GM12878 (cell line): Measurements from ENCODE around the gene MBD2. TPM values are rescaled to one million over a fixed set of nuclear protein-coding genes. Genes with fewer than 3 reads are reported as not detected.

Experiments
- ATAC-seq: fragments of 200-7000 bp; cut with Tn5 transposase; 3 replicates; pipeline ENCODE4 v1.9.1; 2020; ENCODE audit warnings: mild to moderate bottlenecking, moderate library complexity
- BruUV-seq: library from RNA; stranded (reverse); fragments of 400-500 nt; replicated peaks from 2 replicates; lab custom pipeline; 2021; lab: Mats Ljungman, UMichigan
- CTCF ChIA-PET: fragments of 300-600 bp; sonication (Branson Sonifier 250); formaldehyde crosslinking; extraction: SDS; loops from one replicate; lab custom pipeline; 2021; ENCODE audit warnings: inconsistent platforms; lab: Yijun Ruan, JAX
- POLR2A ChIA-PET: fragments of 350-600 bp; formaldehyde crosslinking; extraction: SDS; loops from one replicate; lab custom pipeline; 2021; ENCODE audit warnings: inconsistent platforms; lab: Charles Lee
- RAD21 ChIA-PET: fragments of 300-600 bp; sonication (Branson Sonifier 250); formaldehyde crosslinking; loops from one replicate; lab custom pipeline; 2023; ENCODE audit warnings: antibody characterized with exemption; ENCODE audit not compliant: unreplicated experiment; lab: Charles Lee
- SMC1A ChIA-PET: fragments of 300-600 bp; sonication (Branson Sonifier 250); formaldehyde crosslinking; loops from one replicate; lab custom pipeline; 2023; ENCODE audit not compliant: unreplicated experiment, uncharacterized antibody; lab: Charles Lee
- DNase-seq: peaks from one replicate; pipeline ENCODE4 v3.0.0-alpha.2; 2011; ENCODE audit warnings: low read depth, low spot score
- FAIRE-seq: peaks from 3 replicates; lab custom pipeline; 2011; peaks lifted over from hg19 to GRCh38; lab: Jason Lieb, UNC
- H2AFZ ChIP-seq: 2 replicates; pipeline ENCODE4 v1.6.0; 2011; ENCODE audit warnings: low read depth, low read length, control low read depth; ENCODE audit not compliant: control insufficient read depth
- H3K27ac ChIP-seq: 2 replicates; pipeline ENCODE4 v1.5.1; 2011; ENCODE audit warnings: control low read depth; ENCODE audit not compliant: control insufficient read depth, insufficient read depth
- H3K27me3 ChIP-seq, 2 experiments: replicated peaks in 1 of 2; 2 replicates each; pipeline versions ENCODE4 v1.6.0 to v1.6.1; 2011; ENCODE audit warnings: low read length in 1 of 2; ENCODE audit not compliant: control insufficient read depth in 2 of 2, insufficient read depth in 2 of 2
- H3K36me3 ChIP-seq, 2 experiments: 2 replicates each; pipeline ENCODE4 v1.5.1; 2011; ENCODE audit warnings: low read length in 1 of 2; ENCODE audit not compliant: control insufficient read depth in 2 of 2, insufficient read depth in 2 of 2
- H3K4me1 ChIP-seq: 2 replicates; pipeline ENCODE4 v1.6.1; 2011; ENCODE audit warnings: mild to moderate bottlenecking, low read length, moderate library complexity, mixed read lengths; ENCODE audit not compliant: control insufficient read depth, insufficient read depth
- H3K4me2 ChIP-seq: 2 replicates; pipeline ENCODE4 v1.6.0; 2011; ENCODE audit warnings: control low read depth; ENCODE audit not compliant: control insufficient read depth, insufficient read depth
- H3K4me3 ChIP-seq: fragments of 200-600 bp; sonication (generic); 2 replicates; pipeline ENCODE4 v1.5.1; 2016
- H3K79me2 ChIP-seq: 2 replicates; pipeline ENCODE4 v1.6.0; 2011; ENCODE audit warnings: low read length; ENCODE audit not compliant: control insufficient read depth, insufficient read depth
- H3K9ac ChIP-seq: 2 replicates; pipeline ENCODE4 v1.8.0; 2011; ENCODE audit warnings: low read length, control low read depth, mixed read lengths; ENCODE audit not compliant: control insufficient read depth, insufficient read depth
- H3K9me3 ChIP-seq: replicated peaks from 3 replicates; pipeline ENCODE4 v1.5.1; 2011; ENCODE audit warnings: mild to moderate bottlenecking, low read length; ENCODE audit not compliant: control insufficient read depth, insufficient read depth
- H4K20me1 ChIP-seq: 2 replicates; pipeline ENCODE4 v1.6.0; 2011; ENCODE audit not compliant: control insufficient read depth, insufficient read depth
- BCL11A ChIP-seq: IDR thresholded peaks from 2 replicates; pipeline ENCODE4 v1.6.1; 2011; ENCODE audit warnings: low read depth, low read length
- GABPA ChIP-seq: IDR thresholded peaks from 2 replicates; pipeline ENCODE4 v1.6.1; 2014; ENCODE audit warnings: antibody characterized with exemption, low read depth, mild to moderate bottlenecking, inconsistent platforms
- JUND ChIP-seq: IDR thresholded peaks from 2 replicates; pipeline ENCODE4 v1.6.1; 2012; ENCODE audit warnings: low read depth, mild to moderate bottlenecking, low read length, improper control_type of control experiment, moderate library complexity
- MTA2 ChIP-seq: fragments of 450-650 bp; IDR thresholded peaks from 2 replicates; pipeline ENCODE4 v1.6.1; 2016; ENCODE audit warnings: low read depth, mild to moderate bottlenecking, moderate library complexity
- RAD51 ChIP-seq: fragments of 450-650 bp; IDR thresholded peaks from 2 replicates; pipeline ENCODE4 v1.6.1; 2016; ENCODE audit warnings: moderate library complexity, mild to moderate bottlenecking, inconsistent platforms
- SUZ12 ChIP-seq: fragments of 200-600 bp; sonication (generic); IDR thresholded peaks from one replicate; pipeline ENCODE4 v1.6.1; 2018; ENCODE audit warnings: antibody characterized with exemption, mild to moderate bottlenecking; ENCODE audit not compliant: unreplicated experiment
- ZBED1 ChIP-seq: IDR thresholded peaks from 2 replicates; pipeline ENCODE4 v1.6.1; 2016; ENCODE audit warnings: borderline replicate concordance
- WGBS: methylation state at CpG from one replicate; pipeline ENCODE4 v1.1.6; 2016; ENCODE audit warnings: low lambda C conversion rate; ENCODE audit not compliant: insufficient replicate concordance, insufficient coverage; ENCODE audit errors: missing lambda C conversion rate; 5-methylcytosine and 5-hydroxymethylcytosine counted together
- in situ Hi-C: fragments of 300-500 bp; cut with MboI; formaldehyde crosslinking; loops from 9 replicates; pipeline ENCODE4 v1.14.3; 2018; ENCODE audit warnings: mixed read lengths
- intact Hi-C: fragments of 100-400 bp; cut with micrococcal nuclease; formaldehyde crosslinking; loops from one replicate; pipeline ENCODE4 v1.14.2; 2022; ENCODE audit not compliant: unreplicated experiment
- polyA plus RNA-seq, 11 experiments: library from polyadenylated mRNA; depleted of rRNA in 4 of 11; unstranded in 6 of 11; stranded (reverse) in 5 of 11; fragments of >200 nt; fragmentation: Nextera tagmentation in 4 of 11; fragmentation: Illumina TruSeq in 1 of 11; extraction: Ambion mirVana in 4 of 11; extraction: Trizol in 1 of 11; gene quantifications; 1 replicate in 1 of 11; 2 replicates in 10 of 11; pipeline versions ENCODE4 v1.2.1 to v1.2.3, GENCODE V29; 2011 to 2016; ENCODE audit warnings: inconsistent platforms in 2 of 11, missing spikeins in 2 of 11, low read depth in 1 of 11
- total RNA-seq, 4 experiments: library from RNA; depleted of rRNA in 3 of 4; stranded (reverse); fragments of >200 nt in 3 of 4; fragmentation: Illumina TruSeq in 1 of 4; extraction: Trizol in 1 of 4; gene quantifications; 2 replicates each; pipeline versions ENCODE4 v1.2.1 to v1.2.3, GENCODE V29; 2013 to 2021
- TF ChIP-seq, protein P1 (sequence below): fragments of 450-650 bp; formaldehyde crosslinking; IDR thresholded peaks from 2 replicates; pipeline ENCODE4 v1.4.0; 2022; ENCODE audit warnings: mild to moderate bottlenecking, moderate library complexity
- TF ChIP-seq, protein P2 (sequence below): fragments of 450-650 bp; IDR thresholded peaks from 2 replicates; pipeline ENCODE4 v1.6.1; 2016; ENCODE audit warnings: mild to moderate bottlenecking, moderate library complexity, borderline replicate concordance
- TF ChIP-seq, protein P3 (sequence below): fragments of 150-350 bp; IDR thresholded peaks from 2 replicates; pipeline ENCODE4 v1.6.1; 2016; ENCODE audit warnings: low read depth, low read length

MBD2 gene
- total and polyA plus RNA-seq, 10 of the 15 experiments (the other 5 are each of a cell fraction or from before 2014, with no cell fraction given) = 24.1 to 276 (median 57.9) TPM

DNA sequence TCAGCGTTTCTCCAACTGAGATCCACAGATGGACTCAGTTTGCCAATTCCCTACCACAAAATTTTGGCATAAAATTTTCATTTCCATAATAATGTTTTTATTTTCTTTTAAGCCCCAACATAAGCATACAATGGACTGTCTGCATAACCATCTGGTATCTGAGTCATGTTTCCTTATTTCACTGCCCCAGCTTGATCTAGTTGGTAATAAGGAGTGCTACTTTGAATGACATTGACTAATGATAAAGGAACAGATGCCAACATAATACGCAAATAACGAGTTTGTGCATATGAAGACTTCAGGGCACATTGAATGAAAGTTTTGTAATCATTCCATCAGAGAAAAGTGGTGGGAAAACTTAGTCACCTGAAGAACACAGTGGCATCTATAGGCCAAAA lies 8.8 kb upstream of the MBD2 start:
- TF ChIP-seq ZBED1 (no peak), GABPA (no peak), MTA2 (no peak), SUZ12 (no peak), RAD51 (no peak), JUND (no peak), BCL11A (no peak)
- TF ChIP-seq, protein P1, sequence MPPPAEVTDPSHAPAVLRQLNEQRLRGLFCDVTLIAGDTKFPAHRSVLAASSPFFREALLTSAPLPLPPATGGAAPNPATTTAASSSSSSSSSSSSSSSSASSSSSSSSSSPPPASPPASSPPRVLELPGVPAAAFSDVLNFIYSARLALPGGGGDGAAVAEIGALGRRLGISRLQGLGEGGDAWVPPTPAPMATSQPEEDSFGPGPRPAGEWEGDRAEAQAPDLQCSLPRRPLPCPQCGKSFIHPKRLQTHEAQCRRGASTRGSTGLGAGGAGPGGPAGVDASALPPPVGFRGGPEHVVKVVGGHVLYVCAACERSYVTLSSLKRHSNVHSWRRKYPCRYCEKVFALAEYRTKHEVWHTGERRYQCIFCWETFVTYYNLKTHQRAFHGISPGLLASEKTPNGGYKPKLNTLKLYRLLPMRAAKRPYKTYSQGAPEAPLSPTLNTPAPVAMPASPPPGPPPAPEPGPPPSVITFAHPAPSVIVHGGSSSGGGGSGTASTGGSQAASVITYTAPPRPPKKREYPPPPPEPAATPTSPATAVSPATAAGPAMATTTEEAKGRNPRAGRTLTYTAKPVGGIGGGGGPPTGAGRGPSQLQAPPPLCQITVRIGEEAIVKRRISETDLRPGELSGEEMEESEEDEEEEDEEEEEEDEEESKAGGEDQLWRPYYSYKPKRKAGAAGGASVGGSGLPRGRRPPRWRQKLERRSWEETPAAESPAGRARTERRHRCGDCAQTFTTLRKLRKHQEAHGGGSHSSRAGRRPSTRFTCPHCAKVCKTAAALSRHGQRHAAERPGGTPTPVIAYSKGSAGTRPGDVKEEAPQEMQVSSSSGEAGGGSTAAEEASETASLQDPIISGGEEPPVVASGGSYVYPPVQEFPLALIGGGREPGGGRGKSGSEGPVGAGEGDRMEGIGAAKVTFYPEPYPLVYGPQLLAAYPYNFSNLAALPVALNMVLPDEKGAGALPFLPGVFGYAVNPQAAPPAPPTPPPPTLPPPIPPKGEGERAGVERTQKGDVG = no peak
- TF ChIP-seq, protein P2, sequence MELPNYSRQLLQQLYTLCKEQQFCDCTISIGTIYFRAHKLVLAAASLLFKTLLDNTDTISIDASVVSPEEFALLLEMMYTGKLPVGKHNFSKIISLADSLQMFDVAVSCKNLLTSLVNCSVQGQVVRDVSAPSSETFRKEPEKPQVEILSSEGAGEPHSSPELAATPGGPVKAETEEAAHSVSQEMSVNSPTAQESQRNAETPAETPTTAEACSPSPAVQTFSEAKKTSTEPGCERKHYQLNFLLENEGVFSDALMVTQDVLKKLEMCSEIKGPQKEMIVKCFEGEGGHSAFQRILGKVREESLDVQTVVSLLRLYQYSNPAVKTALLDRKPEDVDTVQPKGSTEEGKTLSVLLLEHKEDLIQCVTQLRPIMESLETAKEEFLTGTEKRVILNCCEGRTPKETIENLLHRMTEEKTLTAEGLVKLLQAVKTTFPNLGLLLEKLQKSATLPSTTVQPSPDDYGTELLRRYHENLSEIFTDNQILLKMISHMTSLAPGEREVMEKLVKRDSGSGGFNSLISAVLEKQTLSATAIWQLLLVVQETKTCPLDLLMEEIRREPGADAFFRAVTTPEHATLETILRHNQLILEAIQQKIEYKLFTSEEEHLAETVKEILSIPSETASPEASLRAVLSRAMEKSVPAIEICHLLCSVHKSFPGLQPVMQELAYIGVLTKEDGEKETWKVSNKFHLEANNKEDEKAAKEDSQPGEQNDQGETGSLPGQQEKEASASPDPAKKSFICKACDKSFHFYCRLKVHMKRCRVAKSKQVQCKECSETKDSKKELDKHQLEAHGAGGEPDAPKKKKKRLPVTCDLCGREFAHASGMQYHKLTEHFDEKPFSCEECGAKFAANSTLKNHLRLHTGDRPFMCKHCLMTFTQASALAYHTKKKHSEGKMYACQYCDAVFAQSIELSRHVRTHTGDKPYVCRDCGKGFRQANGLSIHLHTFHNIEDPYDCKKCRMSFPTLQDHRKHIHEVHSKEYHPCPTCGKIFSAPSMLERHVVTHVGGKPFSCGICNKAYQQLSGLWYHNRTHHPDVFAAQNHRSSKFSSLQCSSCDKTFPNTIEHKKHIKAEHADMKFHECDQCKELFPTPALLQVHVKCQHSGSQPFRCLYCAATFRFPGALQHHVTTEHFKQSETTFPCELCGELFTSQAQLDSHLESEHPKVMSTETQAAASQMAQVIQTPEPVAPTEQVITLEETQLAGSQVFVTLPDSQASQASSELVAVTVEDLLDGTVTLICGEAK = no peak
- TF ChIP-seq, protein P3, sequence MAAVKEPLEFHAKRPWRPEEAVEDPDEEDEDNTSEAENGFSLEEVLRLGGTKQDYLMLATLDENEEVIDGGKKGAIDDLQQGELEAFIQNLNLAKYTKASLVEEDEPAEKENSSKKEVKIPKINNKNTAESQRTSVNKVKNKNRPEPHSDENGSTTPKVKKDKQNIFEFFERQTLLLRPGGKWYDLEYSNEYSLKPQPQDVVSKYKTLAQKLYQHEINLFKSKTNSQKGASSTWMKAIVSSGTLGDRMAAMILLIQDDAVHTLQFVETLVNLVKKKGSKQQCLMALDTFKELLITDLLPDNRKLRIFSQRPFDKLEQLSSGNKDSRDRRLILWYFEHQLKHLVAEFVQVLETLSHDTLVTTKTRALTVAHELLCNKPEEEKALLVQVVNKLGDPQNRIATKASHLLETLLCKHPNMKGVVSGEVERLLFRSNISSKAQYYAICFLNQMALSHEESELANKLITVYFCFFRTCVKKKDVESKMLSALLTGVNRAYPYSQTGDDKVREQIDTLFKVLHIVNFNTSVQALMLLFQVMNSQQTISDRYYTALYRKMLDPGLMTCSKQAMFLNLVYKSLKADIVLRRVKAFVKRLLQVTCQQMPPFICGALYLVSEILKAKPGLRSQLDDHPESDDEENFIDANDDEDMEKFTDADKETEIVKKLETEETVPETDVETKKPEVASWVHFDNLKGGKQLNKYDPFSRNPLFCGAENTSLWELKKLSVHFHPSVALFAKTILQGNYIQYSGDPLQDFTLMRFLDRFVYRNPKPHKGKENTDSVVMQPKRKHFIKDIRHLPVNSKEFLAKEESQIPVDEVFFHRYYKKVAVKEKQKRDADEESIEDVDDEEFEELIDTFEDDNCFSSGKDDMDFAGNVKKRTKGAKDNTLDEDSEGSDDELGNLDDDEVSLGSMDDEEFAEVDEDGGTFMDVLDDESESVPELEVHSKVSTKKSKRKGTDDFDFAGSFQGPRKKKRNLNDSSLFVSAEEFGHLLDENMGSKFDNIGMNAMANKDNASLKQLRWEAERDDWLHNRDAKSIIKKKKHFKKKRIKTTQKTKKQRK = no peak
- no peaks in the 10 kb centered on the region for H4K20me1 ChIP-seq
- no peak overlapping the region for H3K4me3 ChIP-seq
- no peaks in the 10 kb centered on the region; the same call in 2 of the 3 replicates for H3K9me3 ChIP-seq
- ChIA-PET SMC1A (interaction anchor here (3.2 kb wide), 1 partner anchor 37 kb away, joined by 9 read pairs; no protein-coding TSS in a partner anchor), CTCF (interaction anchor here (0.8 to 1.1 kb wide), 3 partner anchors 10 to 104 kb away, joined by 3 to 5 read pairs (median 3); no protein-coding TSS in a partner anchor), RAD21 (interaction anchor here (2.6 kb wide), 1 partner anchor 37 kb away, joined by 7 read pairs; no protein-coding TSS in a partner anchor), POLR2A (no interaction called here)
- BruUV-seq = no TSS peak
- ATAC-seq = no peak
- H3K79me2 ChIP-seq = no peaks in the 10 kb centered on the region
- no peak overlapping the region for H2AFZ ChIP-seq
- no peak for FAIRE-seq
- no peak for DNase-seq
- no peak overlapping the region for H3K27ac ChIP-seq
- H3K4me2 ChIP-seq = no peak overlapping the region
- intact Hi-C loops (no loop called here), in situ Hi-C loops (no loop called here)
- no peak overlapping the region for H3K9ac ChIP-seq
- H3K27me3 ChIP-seq = no peaks in the 10 kb centered on the region
- WGBS = 79% methylated on average over 3 of the region's 3 CpGs
- H3K4me1 ChIP-seq = no peaks in the 10 kb centered on the region
- no peaks in the 10 kb centered on the region for H3K36me3 ChIP-seq
